SK-N-SH (cell line): Measurements from ENCODE around the gene CLPTM1L. TPM values are rescaled to one million over a fixed set of nuclear protein-coding genes. Genes with fewer than 3 reads are reported as not detected.

Source experiments
- CTCF ChIA-PET: fragments of 300-600, 350-600 bp; formaldehyde crosslinking; extraction: SDS; loops from one replicate; lab custom pipeline; 2021; lab: Yijun Ruan, JAX
- POLR2A ChIA-PET: fragments of 350-600 bp; sonication (Branson Sonifier 250); formaldehyde crosslinking; extraction: SDS; loops from one replicate; lab custom pipeline; 2020; ENCODE audit warnings: antibody characterized with exemption, inconsistent platforms; lab: Yijun Ruan, JAX
- DNase-seq: peaks from one replicate; pipeline ENCODE4 v3.0.0; 2012
- H2AFZ ChIP-seq: fragments of 200-600 bp; sonication (generic); 2 replicates; pipeline ENCODE4 v1.8.1; 2016; ENCODE audit warnings: antibody characterized with exemption, mild to moderate bottlenecking, low read depth
- H3F3A ChIP-seq: fragments of 200-600 bp; sonication (generic); replicated peaks from 2 replicates; pipeline ENCODE3; 2016; ENCODE audit warnings: antibody characterized with exemption, mild to moderate bottlenecking; ENCODE audit not compliant: insufficient read depth
- H3K27ac ChIP-seq, 2 experiments: fragments of 200-500 bp in 1 of 2; fragments of 200-600 bp in 1 of 2; sonication (Bioruptor generic) in 1 of 2; sonication (generic), shearing (Covaris generic) in 1 of 2; 2 replicates each; pipeline versions ENCODE4 v1.5.1 to v1.6.1; 2014 to 2016; ENCODE audit warnings: low read depth in 2 of 2, inconsistent platforms in 1 of 2, low read length in 1 of 2, mild to moderate bottlenecking in 1 of 2, mixed read lengths in 1 of 2
- H3K27me3 ChIP-seq: fragments of 200-600 bp; sonication (generic), shearing (Covaris generic); 2 replicates; pipeline ENCODE4 v1.6.1; 2016; ENCODE audit warnings: mixed run types; ENCODE audit not compliant: insufficient read depth
- H3K36me3 ChIP-seq, 2 experiments: fragments of 200-500 bp in 1 of 2; fragments of 200-600 bp in 1 of 2; sonication (Bioruptor generic) in 1 of 2; sonication (generic) in 1 of 2; replicated peaks in 1 of 2; 2 replicates each; pipeline versions ENCODE3 to v1.5.1; 2014 to 2016; ENCODE audit warnings: low read length in 1 of 2, mild to moderate bottlenecking in 1 of 2; ENCODE audit not compliant: insufficient read depth in 2 of 2, control insufficient read depth in 1 of 2
- H3K4me1 ChIP-seq, 2 experiments: fragments of 200-500 bp in 1 of 2; fragments of 200-600 bp in 1 of 2; sonication (Bioruptor generic) in 1 of 2; sonication (generic), shearing (Covaris generic) in 1 of 2; 2 replicates each; pipeline versions ENCODE4 v1.5.1 to v1.6.1; 2014 to 2016; ENCODE audit warnings: low read depth in 1 of 2, low read length in 1 of 2, mixed run types in 1 of 2; ENCODE audit not compliant: insufficient read depth in 2 of 2, control insufficient read depth in 1 of 2
- H3K4me2 ChIP-seq: fragments of 200-600 bp; sonication (generic), shearing (Covaris generic); 2 replicates; pipeline ENCODE4 v1.6.1; 2017; ENCODE audit warnings: mixed run types
- H3K4me3 ChIP-seq, 2 experiments: fragments of 200-500 bp in 1 of 2; fragments of 200-600 bp in 1 of 2; sonication (Bioruptor generic) in 1 of 2; sonication (generic), shearing (Covaris generic) in 1 of 2; 2 replicates each; pipeline versions ENCODE4 v1.5.1 to v1.8.1; 2014 to 2016; ENCODE audit warnings: low read depth in 2 of 2, inconsistent platforms in 1 of 2, low read length in 1 of 2, mild to moderate bottlenecking in 1 of 2, mixed read lengths in 1 of 2, moderate library complexity in 1 of 2
- H3K79me2 ChIP-seq: fragments of 200-600 bp; sonication (generic); 2 replicates; pipeline ENCODE4 v1.8.1; 2017; ENCODE audit warnings: mild to moderate bottlenecking; ENCODE audit not compliant: insufficient read depth
- H3K9ac ChIP-seq: fragments of 200-600 bp; sonication (generic); 2 replicates; pipeline ENCODE4 v1.6.1; 2017; ENCODE audit warnings: mixed run types
- H3K9me2 ChIP-seq: fragments of 200-600 bp; sonication (generic); 2 replicates; pipeline ENCODE4 v1.6.1; 2017; ENCODE audit warnings: mixed run types
- H3K9me3 ChIP-seq: fragments of 200-600 bp; sonication (generic); 2 replicates; pipeline ENCODE4 v1.6.1; 2017; ENCODE audit warnings: mixed run types, mild to moderate bottlenecking, moderate library complexity
- H4K20me1 ChIP-seq: fragments of 200-600 bp; sonication (generic); 2 replicates; pipeline ENCODE4 v1.6.1; 2017; ENCODE audit warnings: mild to moderate bottlenecking, mixed run types; ENCODE audit not compliant: insufficient read depth
- CHD2 ChIP-seq: fragments of 150-350 bp; IDR thresholded peaks from 2 replicates; pipeline ENCODE4 v1.6.1; 2018; ENCODE audit warnings: low read length; ENCODE audit not compliant: partially characterized antibody
- ELF1 ChIP-seq: IDR thresholded peaks from 2 replicates; pipeline ENCODE4 v1.4.0; 2012
- FOXJ3 ChIP-seq: sonication (generic); formaldehyde crosslinking; IDR thresholded peaks from 2 replicates; pipeline ENCODE4 v1.5.1; 2020; ENCODE audit warnings: mild to moderate bottlenecking, missing genetic modification reagents
- FOXM1 ChIP-seq: IDR thresholded peaks from 2 replicates; pipeline ENCODE4 v1.4.0; 2012; ENCODE audit warnings: low read depth, mild to moderate bottlenecking
- GABPA ChIP-seq: IDR thresholded peaks from 2 replicates; pipeline ENCODE4 v1.4.0; 2012; ENCODE audit warnings: low read depth, mild to moderate bottlenecking
- MEF2A ChIP-seq: IDR thresholded peaks from 2 replicates; pipeline ENCODE4 v1.4.0; 2012; ENCODE audit warnings: low read depth, borderline replicate concordance
- MXI1 ChIP-seq: IDR thresholded peaks from 2 replicates; pipeline ENCODE4 v1.6.1; 2012; ENCODE audit warnings: mild to moderate bottlenecking, low read depth, low read length, improper control_type of control experiment
- NRF1 ChIP-seq: IDR thresholded peaks from 2 replicates; pipeline ENCODE4 v1.6.1; 2012; ENCODE audit warnings: low read depth, mild to moderate bottlenecking, low read length
- RAD21 ChIP-seq: IDR thresholded peaks from 2 replicates; pipeline ENCODE4 v1.6.1; 2012; ENCODE audit warnings: mild to moderate bottlenecking, low read length
- RFX5 ChIP-seq: IDR thresholded peaks from 2 replicates; pipeline ENCODE4 v1.6.1; 2012; ENCODE audit warnings: mild to moderate bottlenecking, improper control_type of control experiment, low read length
- TAF1 ChIP-seq: IDR thresholded peaks from 2 replicates; pipeline ENCODE4 v1.6.1; 2012; ENCODE audit warnings: low read depth, mild to moderate bottlenecking, low read length, moderate library complexity, borderline replicate concordance
- WGBS: methylation state at CpG from one replicate; pipeline ENCODE4 v1.1.6; 2017; ENCODE audit warnings: low lambda C conversion rate; 5-methylcytosine and 5-hydroxymethylcytosine counted together
- polyA plus RNA-seq, 3 experiments: library from polyadenylated mRNA; depleted of rRNA; stranded (reverse); fragments of >200 nt; gene quantifications; 2 replicates each; pipeline ENCODE4 v1.2.3, GENCODE V29; 2012
- TF ChIP-seq, protein P1 (sequence below): fragments of 150-350 bp; IDR thresholded peaks from 2 replicates; pipeline ENCODE4 v1.6.1; 2016; ENCODE audit warnings: mild to moderate bottlenecking, low read depth, low read length
- TF ChIP-seq, protein P2 (sequence below): IDR thresholded peaks from 2 replicates; pipeline ENCODE4 v1.4.0; 2012; ENCODE audit warnings: low read depth
- TF ChIP-seq, protein P3 (sequence below): IDR thresholded peaks from 2 replicates; pipeline ENCODE4 v1.4.0; 2012; ENCODE audit warnings: low read depth, borderline replicate concordance
- TF ChIP-seq, protein P4 (sequence below): fragments of 150-350 bp; IDR thresholded peaks from 2 replicates; pipeline ENCODE4 v1.6.1; 2017; ENCODE audit warnings: antibody characterized with exemption, low read length, low read depth, borderline replicate concordance

The CLPTM1L gene
- polyA plus RNA-seq, 1 of the 3 experiments (the other 2 are of a cell fraction), result 202 TPM

DNA sequence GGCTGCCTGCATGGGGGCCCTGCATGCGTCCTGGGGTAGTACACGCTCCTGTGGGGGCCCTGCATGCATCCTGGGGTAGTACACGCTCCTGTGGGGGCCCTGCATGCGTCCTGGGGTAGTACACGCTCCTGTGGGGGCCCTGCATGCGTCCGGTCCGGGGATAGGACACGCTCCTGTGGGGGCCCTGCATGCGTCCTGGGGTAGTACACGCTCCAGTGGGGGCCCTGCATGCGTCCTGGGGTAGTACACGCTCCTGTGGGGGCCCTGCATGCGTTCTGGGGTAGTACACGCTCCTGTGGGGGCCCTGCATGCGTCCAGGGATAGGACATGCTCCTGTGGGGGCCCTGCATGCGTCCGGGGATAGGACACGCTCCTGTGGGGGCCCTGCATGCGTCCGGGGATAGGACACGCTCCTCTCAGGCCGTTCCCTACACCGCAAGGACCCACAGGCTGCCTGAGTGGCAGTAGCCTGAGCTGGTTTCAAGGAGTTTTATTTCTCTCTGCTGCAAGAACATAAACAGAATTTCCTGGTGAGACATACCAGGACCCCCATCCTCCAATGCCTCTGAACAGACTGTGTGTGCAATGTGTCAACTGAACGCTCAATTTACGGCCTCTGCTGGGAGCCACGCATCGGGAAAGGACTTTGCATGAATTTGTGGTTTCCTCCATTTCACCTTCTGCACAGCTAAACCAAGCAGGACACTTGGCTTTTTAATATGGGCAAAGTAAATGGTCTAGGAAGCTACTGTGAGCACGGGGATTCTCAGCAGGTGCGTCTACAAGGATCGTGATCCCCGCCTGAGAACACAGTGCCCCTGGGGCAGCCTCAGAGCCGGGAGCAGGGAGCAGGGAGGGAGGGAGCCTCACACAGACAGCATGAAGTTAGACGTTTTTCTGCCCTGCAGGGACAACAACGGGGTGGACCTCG lies 48.9 kb upstream of the CLPTM1L start:
- Histone ChIP-seq H3K4me1 (no peaks in the 10 kb centered on the region; a peak in 1 of 4 replicates), H3K27me3 (peaks cover 9% of the 10 kb centered on the region), H3K4me3 (no peak overlapping the region), H3K9me3 (no peaks in the 10 kb centered on the region), H2AFZ (no peak overlapping the region), H3K79me2 (no peaks in the 10 kb centered on the region), H3F3A (no peaks in the 10 kb centered on the region), H4K20me1 (no peaks in the 10 kb centered on the region), H3K27ac (no peak overlapping the region), H3K36me3 (no peaks in the 10 kb centered on the region), H3K9me2 (no peaks in the 10 kb centered on the region), H3K9ac (no peak overlapping the region), H3K4me2 (no peak overlapping the region)
- 34% methylated on average over 21 of the region's 36 CpGs for WGBS
- ChIA-PET CTCF (no interaction called here), POLR2A (no interaction called here)
- no peak for TF ChIP-seq FOXM1
- TF ChIP-seq TAF1, result no peak
- no peak for DNase-seq

DNA sequence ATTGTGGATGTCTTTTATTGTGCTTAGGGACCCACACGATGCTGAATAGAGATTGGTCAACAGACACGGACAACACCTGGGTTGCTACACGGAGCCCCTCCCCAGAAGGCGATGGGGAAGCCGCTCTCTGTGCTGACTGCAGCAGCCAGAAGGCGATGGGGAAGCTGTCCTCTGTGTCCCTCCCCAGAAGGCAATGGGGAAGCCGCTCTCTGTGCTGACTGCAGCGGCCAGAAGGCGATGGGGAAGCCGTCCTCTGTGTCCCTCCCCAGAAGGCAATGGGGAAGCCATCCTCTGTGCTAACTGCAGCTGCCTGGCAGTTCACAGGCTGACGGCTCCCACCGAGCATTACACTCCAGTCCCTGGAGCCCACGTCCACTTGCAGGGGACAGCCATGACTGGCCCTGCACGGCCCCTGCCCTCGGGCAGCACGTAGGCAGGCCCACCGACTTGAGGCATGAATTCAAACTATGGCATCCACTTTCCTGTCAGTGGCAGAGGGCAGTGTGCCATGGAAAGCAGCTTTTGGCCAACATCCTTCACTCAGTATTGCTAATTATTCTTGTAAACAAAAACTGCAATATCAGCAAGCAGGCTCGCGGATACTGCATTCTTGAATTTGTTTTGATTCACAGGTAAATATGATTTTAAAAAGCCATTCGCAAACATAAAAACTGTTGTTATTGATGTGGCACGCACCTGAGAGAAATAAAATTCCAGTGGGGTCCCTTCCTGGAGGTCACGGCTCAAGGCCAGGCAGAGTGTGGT lies 48.1 kb upstream of the CLPTM1L start:
- H3K27me3 ChIP-seq, result peaks cover 9% of the 10 kb centered on the region
- no peak for DNase-seq
- no peaks in the 10 kb centered on the region; a peak in 1 of 4 replicates for H3K4me1 ChIP-seq
- no peak overlapping the region for H3K4me3 ChIP-seq
- POLR2A ChIA-PET, result no interaction called here
- H3K27ac ChIP-seq, result no peak overlapping the region
- H3K79me2 ChIP-seq, result no peaks in the 10 kb centered on the region
- no peak overlapping the region for H3K4me2 ChIP-seq
- WGBS, result 63% methylated on average over 13 of the region's 22 CpGs
- no peaks in the 10 kb centered on the region for H3K9me2 ChIP-seq
- no peak overlapping the region for H2AFZ ChIP-seq
- TF ChIP-seq RFX5 (no peak), FOXJ3 (no peak), GABPA (no peak), ELF1 (no peak), CHD2 (no peak), NRF1 (no peak), RAD21 (no peak), MEF2A (no peak), TAF1 (no peak), MXI1 (no peak)
- TF ChIP-seq, protein P1, sequence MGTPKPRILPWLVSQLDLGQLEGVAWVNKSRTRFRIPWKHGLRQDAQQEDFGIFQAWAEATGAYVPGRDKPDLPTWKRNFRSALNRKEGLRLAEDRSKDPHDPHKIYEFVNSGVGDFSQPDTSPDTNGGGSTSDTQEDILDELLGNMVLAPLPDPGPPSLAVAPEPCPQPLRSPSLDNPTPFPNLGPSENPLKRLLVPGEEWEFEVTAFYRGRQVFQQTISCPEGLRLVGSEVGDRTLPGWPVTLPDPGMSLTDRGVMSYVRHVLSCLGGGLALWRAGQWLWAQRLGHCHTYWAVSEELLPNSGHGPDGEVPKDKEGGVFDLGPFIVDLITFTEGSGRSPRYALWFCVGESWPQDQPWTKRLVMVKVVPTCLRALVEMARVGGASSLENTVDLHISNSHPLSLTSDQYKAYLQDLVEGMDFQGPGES, result no peak
- TF ChIP-seq, protein P2, sequence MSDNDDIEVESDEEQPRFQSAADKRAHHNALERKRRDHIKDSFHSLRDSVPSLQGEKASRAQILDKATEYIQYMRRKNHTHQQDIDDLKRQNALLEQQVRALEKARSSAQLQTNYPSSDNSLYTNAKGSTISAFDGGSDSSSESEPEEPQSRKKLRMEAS, result no peak
- TF ChIP-seq, protein P3, sequence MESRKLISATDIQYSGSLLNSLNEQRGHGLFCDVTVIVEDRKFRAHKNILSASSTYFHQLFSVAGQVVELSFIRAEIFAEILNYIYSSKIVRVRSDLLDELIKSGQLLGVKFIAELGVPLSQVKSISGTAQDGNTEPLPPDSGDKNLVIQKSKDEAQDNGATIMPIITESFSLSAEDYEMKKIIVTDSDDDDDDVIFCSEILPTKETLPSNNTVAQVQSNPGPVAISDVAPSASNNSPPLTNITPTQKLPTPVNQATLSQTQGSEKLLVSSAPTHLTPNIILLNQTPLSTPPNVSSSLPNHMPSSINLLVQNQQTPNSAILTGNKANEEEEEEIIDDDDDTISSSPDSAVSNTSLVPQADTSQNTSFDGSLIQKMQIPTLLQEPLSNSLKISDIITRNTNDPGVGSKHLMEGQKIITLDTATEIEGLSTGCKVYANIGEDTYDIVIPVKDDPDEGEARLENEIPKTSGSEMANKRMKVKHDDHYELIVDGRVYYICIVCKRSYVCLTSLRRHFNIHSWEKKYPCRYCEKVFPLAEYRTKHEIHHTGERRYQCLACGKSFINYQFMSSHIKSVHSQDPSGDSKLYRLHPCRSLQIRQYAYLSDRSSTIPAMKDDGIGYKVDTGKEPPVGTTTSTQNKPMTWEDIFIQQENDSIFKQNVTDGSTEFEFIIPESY, result no peak
- TF ChIP-seq, protein P4, sequence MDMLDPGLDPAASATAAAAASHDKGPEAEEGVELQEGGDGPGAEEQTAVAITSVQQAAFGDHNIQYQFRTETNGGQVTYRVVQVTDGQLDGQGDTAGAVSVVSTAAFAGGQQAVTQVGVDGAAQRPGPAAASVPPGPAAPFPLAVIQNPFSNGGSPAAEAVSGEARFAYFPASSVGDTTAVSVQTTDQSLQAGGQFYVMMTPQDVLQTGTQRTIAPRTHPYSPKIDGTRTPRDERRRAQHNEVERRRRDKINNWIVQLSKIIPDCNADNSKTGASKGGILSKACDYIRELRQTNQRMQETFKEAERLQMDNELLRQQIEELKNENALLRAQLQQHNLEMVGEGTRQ, result no peak
- no peaks in the 10 kb centered on the region for H3K36me3 ChIP-seq
- CTCF ChIA-PET, result no interaction called here
- no peaks in the 10 kb centered on the region for H4K20me1 ChIP-seq
- no peaks in the 10 kb centered on the region for H3K9me3 ChIP-seq
- no peak overlapping the region for H3K9ac ChIP-seq
- H3F3A ChIP-seq, result no peaks in the 10 kb centered on the region
